HG03558 (cell line): ENCODE measurements around the gene RAP1GAP2.
"Not testable (repeated sequence)": the region's sequence is repeated elsewhere in the genome, so short reads cannot be mapped to it uniquely, and the experiment has no call there.

Source experiments
- ATAC-seq: cut with Tn5 transposase; IDR thresholded peaks from one replicate; pipeline ENCODE4 v1.9.1; 2021; ENCODE audit warnings: moderate number of reproducible peaks; ENCODE audit not compliant: unreplicated experiment; ENCODE audit errors: extremely low read depth

The RAP1GAP2 gene

DNA sequence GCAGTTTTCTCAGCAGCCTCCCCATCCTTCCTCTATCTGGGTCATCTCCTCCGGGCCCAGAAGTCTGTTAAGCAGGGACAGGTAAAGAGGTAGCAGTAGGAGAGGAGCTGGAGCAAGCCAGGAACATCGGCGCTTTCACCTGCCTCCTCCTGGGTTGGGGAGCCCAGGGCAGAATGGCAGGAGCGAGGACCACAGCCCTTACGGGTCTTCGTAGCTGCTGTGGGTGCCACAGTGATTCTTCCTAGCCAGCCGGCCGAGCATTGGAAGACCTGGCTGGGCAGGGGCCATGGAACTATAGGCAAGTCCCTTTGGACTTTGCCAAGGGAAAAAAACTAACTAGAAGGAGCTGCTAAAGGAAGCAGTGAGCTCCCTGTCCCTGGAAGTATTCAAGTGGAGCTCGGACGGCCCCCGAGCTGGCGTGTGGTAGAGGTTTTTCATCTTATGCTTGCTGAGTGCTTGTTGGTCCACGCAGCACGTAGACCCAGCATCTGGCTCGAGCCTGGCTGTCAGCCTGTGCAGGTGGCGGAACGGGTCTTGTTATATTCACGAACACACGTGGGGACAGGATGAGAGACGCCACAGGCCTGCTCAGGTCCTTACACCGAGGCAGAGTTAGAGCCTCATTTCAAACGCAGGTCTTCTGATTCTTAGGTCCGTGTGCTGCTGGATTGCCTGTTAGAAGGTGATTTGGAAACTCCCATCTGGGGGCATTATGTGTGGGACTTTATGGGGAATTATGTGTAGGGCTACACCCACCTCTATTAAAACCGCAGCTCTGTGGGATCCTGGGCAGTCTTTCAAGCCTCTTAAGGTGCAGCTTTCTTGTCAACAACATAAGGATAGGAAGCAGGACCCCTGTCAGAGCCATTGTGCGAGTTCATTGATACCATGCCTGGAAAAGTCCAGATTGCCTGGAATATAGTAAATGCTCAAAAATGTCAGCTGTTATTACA lies 212.4 kb downstream of the RAP1GAP2 start:
- no peak for ATAC-seq

DNA sequence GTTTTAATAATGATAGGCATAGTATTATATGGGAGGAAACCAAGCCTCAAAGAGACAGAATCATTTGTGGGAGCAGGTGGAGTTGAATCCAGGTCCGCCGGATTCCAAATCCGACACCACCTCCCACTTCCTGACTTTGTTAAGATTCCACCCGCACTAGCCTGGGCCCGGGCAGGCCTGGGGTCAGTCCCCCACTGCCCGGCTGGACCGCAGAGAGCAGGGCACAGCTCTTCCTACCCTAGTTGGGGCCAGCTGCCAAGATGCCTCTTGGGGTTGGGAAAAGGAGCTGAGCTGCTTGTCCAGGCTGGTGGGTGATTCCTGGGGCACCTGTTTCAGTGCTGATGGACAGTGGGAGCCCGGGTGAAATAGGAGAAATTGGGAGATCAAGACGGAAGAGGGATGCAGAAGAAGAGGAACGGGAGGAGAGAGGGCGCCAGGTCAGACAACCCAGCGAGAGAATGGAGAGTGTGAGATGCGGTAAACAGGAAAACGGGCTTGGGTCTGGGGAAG lies 213.2 kb downstream of the RAP1GAP2 start:
- no peak for ATAC-seq

DNA sequence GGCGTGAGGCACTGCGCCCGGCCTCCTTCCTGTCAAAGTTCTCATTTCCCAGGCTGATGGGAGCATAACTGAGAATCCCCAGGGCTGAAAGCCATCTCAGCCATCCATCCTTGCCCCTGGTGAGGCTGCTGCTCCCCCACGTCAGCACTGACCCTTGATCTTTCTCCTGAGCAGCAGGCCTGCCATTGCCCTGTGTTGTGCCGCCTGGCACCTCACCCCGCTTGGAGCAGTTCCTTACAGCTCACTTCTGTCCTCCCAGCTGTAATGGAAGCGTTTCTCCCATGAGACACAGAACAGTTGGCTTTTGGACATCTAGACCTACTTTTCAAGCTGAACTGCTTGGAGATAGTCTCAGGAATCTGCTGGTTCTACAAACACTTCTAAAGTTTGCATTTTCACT lies 215.7 kb downstream of the RAP1GAP2 start:
- no peak for ATAC-seq

DNA sequence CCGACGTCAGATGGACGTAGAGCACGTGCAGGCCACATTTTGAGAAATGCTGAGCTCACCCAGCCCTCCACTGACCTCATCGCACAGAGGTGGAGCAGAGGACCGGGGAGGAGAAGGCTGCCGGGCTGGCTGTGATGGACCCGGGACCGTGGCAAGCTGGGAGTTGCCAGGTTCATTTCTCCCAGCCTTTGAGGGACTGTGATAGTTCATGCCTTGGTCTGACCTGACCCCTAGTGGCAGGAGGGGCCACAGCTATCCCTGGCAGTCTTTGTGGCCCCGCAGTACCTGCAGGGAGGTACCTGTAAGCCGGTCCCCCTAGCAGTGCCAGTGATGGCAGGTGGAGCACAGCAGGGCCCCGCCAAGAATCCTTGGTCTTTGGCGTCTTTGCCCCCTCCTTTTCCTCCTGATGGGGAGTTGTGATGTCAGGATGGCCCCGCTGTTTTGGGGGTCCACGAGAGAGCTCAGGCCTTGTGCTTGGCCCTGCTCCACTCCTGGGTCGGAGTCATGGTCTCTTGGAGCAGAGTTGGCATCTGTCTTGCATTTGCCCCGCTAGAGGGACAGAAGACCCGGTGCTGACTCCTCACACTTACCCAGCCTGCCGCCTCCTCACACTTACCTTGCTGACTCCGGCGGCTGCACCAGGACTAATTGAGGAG lies 216.8 kb downstream of the RAP1GAP2 start:
- ATAC-seq = no peak

DNA sequence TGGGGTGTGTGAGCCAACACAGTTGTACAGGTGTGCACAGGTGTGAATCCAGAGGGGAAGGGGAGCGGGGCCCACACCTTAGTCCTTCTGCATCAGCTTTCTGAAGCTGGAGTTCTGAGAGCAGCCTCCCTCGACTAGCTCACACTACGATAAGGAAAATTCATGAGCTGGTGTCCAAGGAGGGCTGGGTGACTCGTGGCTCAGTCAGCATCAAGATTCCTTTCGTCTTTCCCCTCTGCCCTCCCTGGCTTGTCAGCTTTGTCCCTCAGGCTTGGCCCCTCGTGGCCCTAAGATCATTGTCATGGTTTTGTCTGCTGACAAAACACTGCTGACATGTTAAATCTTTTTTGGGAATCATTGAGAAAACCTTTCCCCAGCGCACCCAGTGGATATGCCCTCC lies 219.7 kb downstream of the RAP1GAP2 start:
- no peak for ATAC-seq

DNA sequence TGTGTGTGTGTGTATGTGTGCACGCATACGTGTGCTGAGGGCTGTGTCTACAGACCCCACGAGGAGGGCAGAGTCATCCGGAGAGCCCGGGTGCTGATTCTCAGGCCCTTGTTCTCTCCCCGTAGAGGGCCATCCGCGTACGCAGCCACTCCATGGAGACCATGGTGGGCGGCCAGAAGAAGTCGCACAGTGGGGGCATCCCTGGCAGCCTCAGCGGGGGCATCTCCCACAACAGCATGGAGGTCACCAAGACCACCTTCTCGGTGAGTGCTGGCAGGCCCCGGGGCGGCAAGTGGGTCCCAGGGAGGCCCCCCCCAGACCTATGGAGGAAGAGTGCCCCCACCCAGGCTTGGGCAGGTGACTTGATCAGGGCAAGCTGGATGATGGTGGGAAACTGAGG lies 221.7 kb downstream of the RAP1GAP2 start:
- no peak for ATAC-seq

DNA sequence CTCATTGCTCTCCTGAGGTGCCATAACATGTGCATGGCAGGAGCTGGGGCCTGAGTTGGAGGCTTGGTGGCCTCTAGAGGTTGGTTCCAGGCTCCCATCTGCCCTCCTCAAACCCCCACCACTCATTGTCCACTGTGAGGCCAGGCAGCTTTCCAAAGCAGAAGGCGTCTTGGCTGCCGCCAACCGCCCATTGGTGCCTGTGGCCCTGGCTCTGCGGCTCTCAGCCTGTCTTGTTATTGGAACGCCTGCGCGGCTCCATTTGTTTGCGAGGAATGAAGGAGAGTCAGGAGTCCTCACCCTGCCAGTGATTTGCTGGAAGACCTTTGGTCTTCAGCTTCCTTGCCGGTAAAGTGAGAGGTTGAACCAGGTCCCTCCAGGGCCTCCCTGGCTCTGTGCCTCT lies 223.5 kb downstream of the RAP1GAP2 start:
- ATAC-seq = no peak

DNA sequence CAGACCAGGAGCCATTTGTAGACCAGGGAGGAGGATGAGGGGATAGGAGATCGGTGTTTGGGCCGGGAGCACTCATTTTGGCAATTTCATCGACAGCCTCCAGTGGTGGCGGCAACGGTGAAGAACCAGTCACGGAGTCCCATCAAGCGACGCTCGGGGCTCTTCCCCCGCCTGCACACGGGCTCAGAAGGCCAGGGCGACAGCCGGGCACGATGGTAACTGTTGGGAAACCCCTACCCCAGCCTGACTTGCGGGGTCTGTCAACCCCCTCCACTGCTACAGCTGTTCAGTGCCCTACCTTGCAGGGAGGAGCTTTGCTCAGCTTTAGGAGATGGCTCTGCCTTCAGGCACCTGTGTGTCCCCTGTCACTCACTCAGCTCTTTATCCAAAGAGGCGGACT lies 224.1 kb downstream of the RAP1GAP2 start:
- no peak for ATAC-seq

DNA sequence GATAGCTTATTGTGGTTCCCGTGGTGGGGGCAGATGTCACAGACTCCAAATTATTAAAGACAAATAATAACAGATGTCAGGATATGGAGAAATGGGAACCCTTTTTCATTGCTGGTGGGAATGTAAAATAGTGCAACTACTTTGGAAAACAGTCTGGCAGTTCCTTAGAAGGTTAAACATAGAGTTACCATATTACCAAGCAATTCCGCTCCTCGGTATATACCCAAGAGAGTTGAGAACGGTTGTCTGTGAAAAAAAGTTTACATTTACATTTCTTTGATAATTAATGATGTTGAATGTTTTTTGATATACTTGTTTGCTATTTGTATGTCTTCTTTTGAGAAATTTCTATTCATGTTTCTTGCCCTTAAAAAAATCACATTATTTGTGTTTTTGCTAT lies 226.0 kb downstream of the RAP1GAP2 start:
- no peak for ATAC-seq

DNA sequence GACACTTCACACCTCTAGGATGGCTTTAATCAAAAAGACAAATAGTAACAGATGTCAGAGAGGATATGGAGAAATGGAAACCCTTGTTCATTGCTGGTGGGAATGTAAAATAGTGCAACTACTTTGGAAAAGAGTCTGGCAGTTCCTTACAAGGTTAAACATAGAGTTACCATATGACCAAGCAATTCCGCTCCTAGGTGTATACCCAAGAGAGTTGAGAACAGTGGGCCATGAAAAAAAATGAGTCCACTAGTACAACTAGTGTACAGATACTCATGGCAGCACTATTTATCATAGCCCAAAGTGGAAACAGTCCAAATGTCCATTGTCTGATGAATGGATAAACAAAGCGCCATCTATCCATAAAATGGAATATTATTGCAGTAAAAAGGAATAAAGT lies 228.1 kb downstream of the RAP1GAP2 start:
- no peak for ATAC-seq

DNA sequence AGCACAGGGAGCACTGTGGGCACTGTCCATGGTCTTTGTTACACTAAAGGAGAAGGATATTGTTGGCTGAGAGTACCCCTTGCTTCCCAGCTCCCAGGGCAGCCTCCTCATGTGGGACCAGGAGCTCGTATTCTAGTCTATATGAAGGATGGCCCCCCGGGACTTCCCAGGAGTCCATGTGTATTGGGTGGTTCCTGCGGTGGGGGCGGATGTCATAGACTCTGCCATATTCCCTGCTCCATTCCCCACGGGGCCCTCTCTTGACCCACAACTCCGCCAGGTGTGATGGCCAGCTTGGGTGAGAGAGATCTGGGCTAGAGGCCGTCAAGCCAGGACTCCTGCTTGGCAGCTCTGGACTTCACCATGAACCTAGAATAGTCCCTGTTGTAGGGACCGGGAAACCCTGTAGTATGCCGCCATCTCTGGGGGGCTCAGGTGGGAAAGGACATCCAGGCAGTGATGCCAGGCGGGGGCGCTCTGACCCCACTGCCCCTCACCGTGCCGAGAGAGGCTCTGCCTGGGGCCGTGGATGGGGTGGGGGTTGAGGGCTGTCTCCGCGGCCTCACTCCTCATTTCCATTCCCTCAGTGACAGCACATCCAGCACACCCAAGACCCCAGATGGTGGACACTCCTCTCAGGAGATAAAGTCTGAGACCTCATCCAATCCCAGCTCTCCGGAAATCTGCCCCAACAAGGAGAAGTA lies 229.3 kb downstream of the RAP1GAP2 start:
- no peak for ATAC-seq

DNA sequence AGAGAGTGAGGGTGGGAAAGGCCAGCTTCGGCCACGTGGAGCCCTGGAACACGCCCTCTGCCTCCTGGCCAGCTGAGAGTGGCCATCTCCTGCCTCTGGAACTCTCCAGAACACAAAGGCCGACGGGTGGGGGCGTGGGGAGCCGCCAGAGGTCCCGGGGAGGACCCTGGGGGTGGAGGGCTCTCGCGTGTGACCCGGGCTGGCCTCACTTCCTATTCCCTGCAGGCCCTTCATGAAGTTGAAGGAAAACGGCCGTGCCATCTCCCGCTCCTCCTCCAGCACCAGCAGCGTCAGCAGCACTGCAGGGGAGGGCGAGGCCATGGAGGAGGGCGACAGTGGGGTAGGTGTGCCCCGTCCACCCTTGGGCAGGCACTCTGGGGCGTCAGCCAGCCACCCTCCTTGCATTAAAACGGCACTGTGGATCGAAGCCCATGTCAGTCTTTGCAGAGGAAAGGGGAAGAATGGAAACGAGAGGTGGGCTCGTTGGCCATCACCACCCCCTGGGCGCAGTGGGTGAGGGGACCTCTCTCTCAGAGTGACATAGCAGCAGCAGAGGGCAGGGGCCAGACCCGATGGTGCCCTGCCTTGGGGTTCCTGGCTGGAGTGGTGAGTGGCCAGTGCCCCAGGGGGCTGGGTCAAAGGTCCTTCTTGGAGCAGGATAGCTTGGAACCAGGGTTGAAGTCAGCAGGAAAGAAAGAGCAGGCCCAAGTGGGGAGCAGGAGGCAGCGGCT lies 230.1 kb downstream of the RAP1GAP2 start:
- no peak for ATAC-seq

DNA sequence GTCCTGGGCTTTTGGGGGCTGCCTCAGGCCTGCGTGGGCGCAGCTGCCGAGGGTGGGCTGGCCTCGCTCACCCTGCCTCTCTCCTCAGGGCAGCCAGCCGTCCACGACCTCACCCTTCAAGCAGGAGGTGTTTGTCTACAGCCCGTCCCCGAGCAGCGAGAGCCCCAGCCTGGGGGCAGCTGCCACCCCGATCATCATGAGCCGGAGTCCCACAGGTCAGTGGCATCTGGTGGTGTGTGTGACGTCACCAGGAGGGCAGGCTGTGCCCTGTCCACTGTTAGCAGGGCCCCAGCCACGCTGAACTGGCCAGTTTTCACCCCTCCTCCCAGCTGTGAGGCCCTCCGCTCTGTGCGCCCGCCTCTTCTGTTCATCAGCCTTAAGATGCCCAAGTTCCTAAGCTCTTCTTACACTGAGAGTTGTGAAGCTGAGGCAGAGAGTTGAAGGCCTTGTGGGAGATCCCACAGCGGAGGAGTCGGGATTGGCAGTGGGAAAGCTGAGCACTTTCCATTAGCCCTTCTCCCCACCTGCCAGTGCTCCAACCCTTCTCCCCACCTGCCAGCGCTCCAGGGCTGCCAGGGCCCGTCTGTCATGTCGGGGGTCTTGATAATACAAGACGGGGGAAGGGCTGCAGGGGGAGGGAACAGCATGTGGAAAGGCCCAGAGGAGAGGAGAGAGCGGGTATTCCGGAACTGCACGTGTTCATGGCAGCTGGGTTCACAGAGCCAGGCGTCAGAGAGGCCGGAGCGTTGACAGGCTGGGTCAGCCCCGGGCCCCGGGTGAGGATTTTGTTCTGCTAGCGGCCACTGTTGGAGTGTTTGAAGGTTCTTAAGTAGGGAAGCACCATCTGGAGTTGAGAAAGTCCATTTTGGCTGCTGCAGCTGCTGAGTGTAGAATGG lies 230.9 kb downstream of the RAP1GAP2 start:
- no peak for ATAC-seq

DNA sequence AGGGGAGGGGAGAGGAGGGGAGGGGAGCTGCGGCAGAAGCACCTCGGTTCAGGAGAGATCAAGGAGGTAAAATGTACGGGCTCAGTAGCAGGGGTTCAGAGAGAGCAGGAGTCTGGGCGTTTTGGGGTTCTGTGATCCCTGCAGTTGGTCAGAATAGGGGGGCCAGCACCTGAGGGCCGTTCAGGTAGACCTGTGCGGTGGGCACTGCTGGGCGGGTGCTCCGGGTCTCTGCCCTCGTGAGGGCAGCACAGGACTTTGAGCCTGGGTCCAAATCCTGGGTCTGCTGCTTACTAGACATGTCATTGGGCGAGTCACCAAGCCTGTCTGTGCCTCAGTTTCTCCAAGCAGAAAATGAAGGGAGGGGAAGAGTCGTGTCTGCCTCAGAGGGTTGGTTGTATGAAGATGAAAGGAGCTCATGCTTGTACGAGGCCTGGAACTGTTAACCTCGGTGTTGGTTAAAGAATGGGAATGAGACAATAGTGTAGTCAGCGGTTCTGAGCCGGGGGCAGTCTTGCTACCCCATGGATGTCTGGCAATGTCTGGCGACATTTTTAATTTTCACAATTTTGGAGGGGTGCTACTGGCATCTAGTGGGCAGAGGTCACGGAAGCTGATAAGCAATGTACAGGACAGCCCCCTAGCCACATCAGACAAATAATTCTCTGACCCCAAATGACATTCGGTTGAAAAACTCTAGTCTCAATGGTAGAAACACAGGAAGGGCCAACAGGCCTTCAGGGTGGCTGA lies 231.7 kb downstream of the RAP1GAP2 start:
- no peak for ATAC-seq

DNA sequence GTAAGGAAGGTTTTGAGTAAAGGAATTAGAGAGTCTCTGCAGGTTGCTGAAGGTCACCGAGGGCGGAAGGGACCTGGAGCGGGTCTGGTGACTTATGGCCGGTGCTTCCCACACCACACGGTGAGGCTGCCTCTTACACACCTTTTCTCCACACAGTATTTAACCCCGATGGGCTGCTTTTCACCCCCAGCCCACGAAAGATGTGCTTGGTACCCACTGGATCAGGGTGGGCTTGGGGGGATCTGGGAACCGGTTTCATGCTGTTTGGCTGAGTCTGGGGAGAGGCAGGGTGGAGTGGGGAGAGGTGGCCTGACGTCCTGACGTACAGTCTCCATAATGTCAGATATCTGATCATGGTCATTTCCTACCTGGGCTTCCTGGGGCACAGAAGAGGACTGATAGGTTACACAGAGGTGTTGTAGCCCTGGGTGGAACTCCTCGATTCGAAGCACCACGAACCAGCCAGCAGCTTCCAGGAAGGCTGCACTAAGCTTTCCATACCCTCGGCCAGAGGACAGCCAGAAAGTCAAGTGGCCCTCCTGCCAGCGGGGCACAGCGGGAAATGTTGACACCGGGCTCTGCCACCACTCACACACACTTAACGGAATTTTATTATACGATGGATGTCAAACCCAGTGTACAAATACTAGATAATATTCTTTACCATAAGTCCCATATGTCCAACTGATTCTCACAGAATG lies 233.1 kb downstream of the RAP1GAP2 start:
- no peak for ATAC-seq

DNA sequence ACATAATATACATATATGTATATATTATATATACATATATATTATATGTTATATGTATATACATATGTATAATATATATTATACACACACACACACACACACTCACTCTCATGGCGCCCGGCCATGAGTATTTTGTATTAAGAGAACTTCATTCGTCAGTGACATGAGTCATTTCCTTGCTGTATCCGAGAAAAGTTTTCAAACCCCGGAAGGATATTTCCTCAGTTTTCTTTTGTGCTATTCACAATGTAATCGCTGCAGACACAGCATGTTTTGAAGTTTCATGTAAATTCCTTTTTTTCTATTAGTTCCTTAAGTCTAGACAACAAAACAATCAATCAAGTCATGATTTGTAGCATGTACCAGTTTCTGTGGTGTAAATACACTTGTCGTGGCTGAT lies 233.9 kb downstream of the RAP1GAP2 start:
- no peak for ATAC-seq

DNA sequence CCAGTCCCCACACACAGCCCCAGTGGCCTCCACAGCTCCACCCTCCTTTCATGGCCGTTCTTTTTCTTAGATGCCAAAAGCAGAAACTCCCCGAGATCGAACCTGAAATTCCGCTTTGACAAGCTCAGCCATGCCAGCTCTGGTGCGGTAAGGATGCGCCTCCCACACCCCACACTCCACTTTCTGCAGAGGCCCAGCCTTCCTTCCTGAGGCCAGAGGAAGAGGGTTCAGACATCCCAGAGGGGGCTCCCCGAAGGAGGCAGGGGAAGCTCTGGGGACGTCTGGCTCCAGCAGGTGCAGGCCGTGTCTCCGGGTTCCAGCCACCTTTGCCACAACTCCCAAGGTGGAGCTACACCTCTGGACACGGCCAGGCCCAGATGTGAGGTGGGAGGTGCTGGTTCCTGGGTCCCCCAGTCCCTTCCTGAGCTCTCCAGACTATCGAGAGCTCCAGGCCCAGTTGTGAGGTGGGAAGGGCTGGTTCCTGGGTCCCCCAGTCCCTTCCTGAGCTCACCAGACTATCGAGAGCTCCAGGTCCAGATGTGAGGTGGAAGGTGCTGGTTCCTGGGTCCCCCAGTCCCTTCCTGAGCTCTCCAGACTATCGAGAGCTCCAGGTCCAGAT lies 234.7 kb downstream of the RAP1GAP2 start:
- ATAC-seq = not testable (repeated sequence)
